ENCODE results near the gene SMYD3. TPM values are rescaled to one million over a fixed set of nuclear protein-coding genes. Genes with fewer than 3 reads are reported as not detected.

SMYD3 gene
- total RNA-seq, 4 donors from 2014 or later = 10.5 to 36.4 (median 22.5) TPM

DNA sequence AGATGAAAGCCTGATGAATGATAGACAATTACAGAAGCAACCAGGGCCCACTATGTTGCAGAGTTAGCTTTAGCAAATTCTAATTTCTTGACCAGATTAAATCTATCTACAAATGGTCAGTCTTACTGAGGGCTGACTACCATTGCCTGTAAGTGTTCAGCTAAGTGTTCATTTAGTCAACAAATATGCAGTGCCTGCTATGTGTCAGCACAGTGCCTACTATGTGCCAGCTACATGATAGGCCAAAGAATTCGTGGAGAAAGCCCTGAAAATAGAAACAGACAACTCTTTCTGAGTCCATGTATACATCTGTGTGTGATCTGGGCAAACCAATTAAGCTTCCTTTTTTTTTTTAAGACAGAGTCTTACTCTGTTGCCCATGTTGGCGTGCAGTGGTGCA, 212.8 kb downstream of the SMYD3 start:
- Histone ChIP-seq H3K36me3 (no peaks in the 10 kb centered on the region), H3K9me3 (no peaks in the 10 kb centered on the region), H3K27me3 (no peaks in the 10 kb centered on the region), H3K27ac (no peak overlapping the region), H3K4me3 (no peak overlapping the region), H3K4me1 (no peaks in the 10 kb centered on the region)
- no peak for TF ChIP-seq POLR2A (IDR thresholded peaks at IDR 0.05)
- TF ChIP-seq, protein P1, sequence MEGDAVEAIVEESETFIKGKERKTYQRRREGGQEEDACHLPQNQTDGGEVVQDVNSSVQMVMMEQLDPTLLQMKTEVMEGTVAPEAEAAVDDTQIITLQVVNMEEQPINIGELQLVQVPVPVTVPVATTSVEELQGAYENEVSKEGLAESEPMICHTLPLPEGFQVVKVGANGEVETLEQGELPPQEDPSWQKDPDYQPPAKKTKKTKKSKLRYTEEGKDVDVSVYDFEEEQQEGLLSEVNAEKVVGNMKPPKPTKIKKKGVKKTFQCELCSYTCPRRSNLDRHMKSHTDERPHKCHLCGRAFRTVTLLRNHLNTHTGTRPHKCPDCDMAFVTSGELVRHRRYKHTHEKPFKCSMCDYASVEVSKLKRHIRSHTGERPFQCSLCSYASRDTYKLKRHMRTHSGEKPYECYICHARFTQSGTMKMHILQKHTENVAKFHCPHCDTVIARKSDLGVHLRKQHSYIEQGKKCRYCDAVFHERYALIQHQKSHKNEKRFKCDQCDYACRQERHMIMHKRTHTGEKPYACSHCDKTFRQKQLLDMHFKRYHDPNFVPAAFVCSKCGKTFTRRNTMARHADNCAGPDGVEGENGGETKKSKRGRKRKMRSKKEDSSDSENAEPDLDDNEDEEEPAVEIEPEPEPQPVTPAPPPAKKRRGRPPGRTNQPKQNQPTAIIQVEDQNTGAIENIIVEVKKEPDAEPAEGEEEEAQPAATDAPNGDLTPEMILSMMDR (IDR thresholded peaks at IDR 0.05) = no peak
- DNase-seq = no peak
- intact Hi-C loops (cut with DNase I; ENCODE audit: low total_unique reads) = no loop called here

DNA sequence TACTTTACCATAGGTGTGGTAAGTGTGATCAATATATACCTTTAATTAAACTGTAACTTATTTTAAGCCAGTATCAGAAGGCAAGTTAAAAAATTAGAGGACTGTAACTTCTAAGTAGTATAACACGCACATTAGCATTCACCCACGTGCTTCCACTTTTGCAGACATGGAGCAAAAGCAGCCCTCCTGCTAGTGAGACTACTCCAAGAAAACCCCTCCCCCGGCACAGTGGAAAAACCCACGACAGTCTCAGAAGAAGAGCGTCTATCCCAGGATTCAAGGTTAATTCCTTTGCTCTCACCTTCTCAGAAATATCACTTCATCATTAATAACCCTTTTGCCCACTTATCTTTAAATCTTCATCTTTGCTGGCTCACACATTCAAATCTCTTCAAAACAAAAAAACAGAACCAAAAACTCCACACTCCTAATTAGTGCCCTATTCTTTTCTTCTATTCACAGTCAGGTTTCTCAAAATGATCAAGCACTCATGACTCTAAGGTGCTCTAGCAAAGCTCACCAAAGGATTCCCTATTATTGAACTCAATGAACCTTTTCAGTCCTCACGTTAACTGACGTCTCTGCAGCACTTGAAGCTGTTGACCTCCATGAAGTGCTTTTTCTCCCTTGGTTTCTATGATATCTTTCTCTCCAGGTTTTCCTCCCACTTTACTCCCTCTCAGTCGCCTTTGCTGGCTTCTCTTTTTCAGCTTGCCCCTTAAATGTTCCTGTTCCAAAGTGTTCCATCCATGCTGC, 213.5 kb downstream of the SMYD3 start:
- TF ChIP-seq, protein P1 (IDR thresholded peaks at IDR 0.05) = no peak
- no peak for TF ChIP-seq POLR2A (IDR thresholded peaks at IDR 0.05)
- DNase-seq = no peak
- Histone ChIP-seq H3K36me3 (no peaks in the 10 kb centered on the region), H3K4me1 (no peaks in the 10 kb centered on the region), H3K27ac (no peak overlapping the region), H3K27me3 (no peaks in the 10 kb centered on the region), H3K4me3 (no peak overlapping the region), H3K9me3 (no peaks in the 10 kb centered on the region)
- intact Hi-C loops (cut with DNase I; ENCODE audit: low total_unique reads) = no loop called here

DNA sequence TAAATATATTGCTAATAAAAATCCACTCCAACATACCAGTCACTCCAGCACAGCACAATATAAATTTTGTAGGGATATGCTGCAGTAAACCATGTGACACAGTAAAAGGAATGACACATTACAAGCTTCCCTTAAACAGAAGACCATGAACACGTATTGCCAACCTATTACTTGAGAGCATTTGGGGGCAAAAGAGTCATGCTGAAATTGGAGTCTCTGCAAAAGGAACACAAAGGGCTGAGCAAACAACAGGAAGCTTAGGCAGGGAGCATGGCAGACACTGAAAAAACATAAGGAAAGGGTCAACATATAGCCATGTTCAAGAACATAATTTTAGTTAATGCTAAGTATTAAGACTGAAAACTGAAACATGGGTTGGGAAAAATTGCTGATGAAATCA, 214.5 kb downstream of the SMYD3 start:
- Histone ChIP-seq H3K27me3 (no peaks in the 10 kb centered on the region), H3K36me3 (no peaks in the 10 kb centered on the region), H3K9me3 (no peaks in the 10 kb centered on the region), H3K4me3 (no peak overlapping the region), H3K4me1 (no peaks in the 10 kb centered on the region), H3K27ac (no peak overlapping the region)
- TF ChIP-seq, protein P1 (IDR thresholded peaks at IDR 0.05) = no peak
- no peak for TF ChIP-seq POLR2A (IDR thresholded peaks at IDR 0.05)
- no peak for DNase-seq
- intact Hi-C loops (cut with DNase I; ENCODE audit: low total_unique reads) = no loop called here

DNA sequence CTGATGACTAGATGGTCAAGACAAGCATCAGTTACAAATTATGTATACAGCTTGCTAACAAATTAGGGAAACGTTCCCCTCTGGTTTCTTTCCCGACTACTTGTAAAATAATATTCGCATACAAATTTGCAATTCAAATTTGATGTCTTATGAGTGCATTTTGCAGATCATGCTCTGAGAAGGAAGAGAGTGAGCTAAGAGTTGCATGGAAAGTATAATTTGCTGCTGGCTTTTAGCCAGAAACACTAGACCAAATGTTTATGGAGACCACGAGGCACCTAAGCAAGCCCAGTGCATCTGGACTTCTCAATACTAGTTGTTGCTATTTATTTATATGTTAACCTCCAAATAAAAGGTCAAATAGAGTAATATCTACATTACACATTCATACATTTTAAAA, 216.0 kb downstream of the SMYD3 start:
- TF ChIP-seq, protein P1 (IDR thresholded peaks at IDR 0.05) = no peak
- TF ChIP-seq POLR2A (IDR thresholded peaks at IDR 0.05) = no peak
- H3K4me3 ChIP-seq = no peak overlapping the region
- H3K36me3 ChIP-seq = no peaks in the 10 kb centered on the region
- no peak for DNase-seq
- intact Hi-C loops (cut with DNase I; ENCODE audit: low total_unique reads) = no loop called here
- H3K27ac ChIP-seq = no peak overlapping the region
- H3K4me1 ChIP-seq = no peaks in the 10 kb centered on the region
- H3K9me3 ChIP-seq = no peaks in the 10 kb centered on the region
- H3K27me3 ChIP-seq = no peaks in the 10 kb centered on the region

DNA sequence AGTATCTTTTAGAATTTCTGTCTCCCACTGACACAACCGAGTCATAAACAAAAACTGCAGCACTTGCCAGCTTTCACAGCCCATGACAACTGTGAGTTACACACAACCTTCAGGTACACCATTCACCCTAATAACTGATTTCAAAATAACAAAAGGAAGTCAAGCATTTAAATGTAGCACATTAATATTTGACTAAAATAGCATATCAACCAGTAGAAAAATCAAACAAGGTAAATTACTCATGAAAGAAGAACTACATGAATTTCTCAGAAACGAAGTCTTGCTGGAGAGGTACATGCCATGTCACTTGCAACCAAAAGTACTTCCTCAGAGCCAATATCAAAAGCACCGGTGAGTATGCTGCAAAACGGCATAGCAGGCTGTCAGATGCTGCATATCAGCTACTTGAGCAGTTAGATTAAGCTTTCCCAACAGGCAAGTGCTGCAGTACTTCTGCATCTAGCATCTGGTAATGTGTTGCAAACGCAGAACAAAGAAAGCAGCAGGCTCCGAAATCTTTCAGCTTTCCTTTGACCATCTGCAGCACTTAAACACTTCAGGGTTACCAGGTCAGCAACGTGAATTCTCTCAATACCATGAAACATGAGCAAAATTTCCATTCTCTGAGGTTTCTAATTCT, 223.2 kb downstream of the SMYD3 start:
- intact Hi-C loops (cut with DNase I; ENCODE audit: low total_unique reads) = no loop called here
- Histone ChIP-seq H3K27me3 (no peaks in the 10 kb centered on the region), H3K4me3 (no peak overlapping the region), H3K4me1 (no peaks in the 10 kb centered on the region), H3K36me3 (no peaks in the 10 kb centered on the region), H3K27ac (no peak overlapping the region), H3K9me3 (no peaks in the 10 kb centered on the region)
- TF ChIP-seq, protein P1 (IDR thresholded peaks at IDR 0.05) = no peak
- TF ChIP-seq POLR2A (IDR thresholded peaks at IDR 0.05) = no peak
- no peak for DNase-seq
